ENCODE measurements around the gene CDC42SE2. TPM values are rescaled to one million over a fixed set of nuclear protein-coding genes. Genes with fewer than 3 reads are reported as not detected.
A peak's percentile ranks its signal among the peaks of the same experiment; 100 is the strongest.

CDC42SE2 gene, protein sequence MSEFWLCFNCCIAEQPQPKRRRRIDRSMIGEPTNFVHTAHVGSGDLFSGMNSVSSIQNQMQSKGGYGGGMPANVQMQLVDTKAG
- total RNA-seq (45.5 TPM), polyA plus RNA-seq (18.6 TPM)

DNA sequence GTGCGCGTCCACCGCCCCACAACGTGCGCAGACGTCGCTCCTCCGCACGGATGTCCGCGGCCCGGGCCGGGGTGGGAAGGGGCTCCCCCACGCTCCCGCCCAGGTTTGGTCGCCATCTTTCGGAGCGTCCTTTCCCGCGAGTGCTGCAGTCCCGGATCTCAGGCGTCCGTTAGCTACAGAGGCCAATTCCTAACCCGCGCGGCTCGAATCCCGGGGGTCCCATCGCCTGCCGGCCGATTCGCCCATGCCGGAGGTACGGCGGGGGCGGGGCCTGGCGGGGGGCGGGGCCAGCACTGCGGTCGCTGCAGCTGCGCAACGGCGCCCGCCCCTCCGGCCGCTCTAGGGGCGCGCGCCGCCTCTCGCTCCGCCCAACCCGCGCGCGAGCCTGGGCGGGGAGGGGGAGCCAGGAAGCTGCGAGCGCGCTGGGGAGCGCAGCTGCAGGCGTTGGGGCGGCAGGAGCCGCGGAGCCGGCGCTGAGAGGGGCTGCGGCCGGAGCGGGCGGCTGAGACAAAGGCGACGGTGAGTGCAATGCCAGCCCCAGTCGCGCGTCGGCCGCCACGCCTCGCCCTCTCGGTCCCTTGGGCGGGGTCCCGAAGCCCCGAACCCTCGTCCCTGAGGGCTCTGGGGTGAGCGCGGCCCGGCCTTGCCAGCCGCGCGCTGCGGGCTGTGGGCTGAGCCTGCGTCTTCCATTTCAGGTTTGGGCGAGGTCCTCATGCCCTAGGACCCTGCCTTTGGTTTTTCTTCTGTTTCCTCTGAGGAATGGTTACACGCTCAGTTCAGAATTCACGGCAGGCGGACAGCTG is at the start of gene CDC42SE2:
CDC42SE2 (plus strand) TSS at position 406 of the 803 bp plus-strand sequence. CDS start 95,441 bp downstream, outside the sequence.
- DNase-seq (ENCODE audit: extremely low spot score) = peak; percentile 58
- no peaks in the 10 kb centered on the region for H3K36me3 ChIP-seq (ENCODE audit: insufficient read depth)
- under 1% methylated on average over 86 of the region's 97 CpGs for WGBS
- H3K4me1 ChIP-seq (ENCODE audit: insufficient read depth) = no peaks in the 10 kb centered on the region
- peak within 1 kb of the TSS; percentile 82 for H3K4me3 ChIP-seq (ENCODE audit: low read depth, low read length)
- peak within 1 kb of the TSS; percentile 90 for H3K27ac ChIP-seq (ENCODE audit: low read depth)

DNA sequence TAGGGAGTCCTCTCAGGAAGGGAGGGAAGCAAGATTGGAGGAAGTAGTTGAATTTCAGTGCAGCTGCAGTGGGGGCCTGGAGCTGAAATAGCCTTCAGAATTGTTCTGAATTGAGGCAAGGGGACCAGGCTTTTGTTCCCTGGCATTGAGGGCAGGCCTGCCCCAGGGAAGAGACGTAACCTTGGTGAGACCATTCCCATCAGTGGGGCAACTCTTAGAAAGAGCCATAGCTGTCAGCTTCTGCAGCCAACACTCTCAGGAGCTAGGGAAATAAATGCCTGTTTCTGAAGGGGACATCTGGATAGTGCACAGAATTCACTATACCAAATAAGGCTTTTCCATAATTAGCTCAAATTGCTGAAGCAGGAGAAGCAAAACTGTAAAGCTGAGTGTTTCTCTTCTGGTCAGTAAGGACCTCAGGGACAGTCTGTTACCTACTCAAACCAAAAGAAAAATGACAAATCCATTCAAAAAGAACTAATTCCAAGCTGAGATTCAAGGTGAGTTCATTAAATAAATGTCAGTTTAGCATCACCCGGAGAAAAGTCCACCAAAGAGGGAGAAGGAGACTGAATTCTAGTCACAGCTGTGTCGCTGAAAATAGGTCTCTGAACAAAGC is 49.1 kb upstream of the CDC42SE2 start:
- DNase-seq (ENCODE audit: extremely low spot score) = no peak
- H3K36me3 ChIP-seq (ENCODE audit: insufficient read depth) = no peaks in the 10 kb centered on the region
- 56% methylated on average over 3 of the region's 3 CpGs for WGBS
- no peaks in the 10 kb centered on the region for H3K4me1 ChIP-seq (ENCODE audit: insufficient read depth)
- no peak overlapping the region for H3K27ac ChIP-seq (ENCODE audit: low read depth)
- H3K4me3 ChIP-seq (ENCODE audit: low read depth, low read length) = no peak overlapping the region

DNA sequence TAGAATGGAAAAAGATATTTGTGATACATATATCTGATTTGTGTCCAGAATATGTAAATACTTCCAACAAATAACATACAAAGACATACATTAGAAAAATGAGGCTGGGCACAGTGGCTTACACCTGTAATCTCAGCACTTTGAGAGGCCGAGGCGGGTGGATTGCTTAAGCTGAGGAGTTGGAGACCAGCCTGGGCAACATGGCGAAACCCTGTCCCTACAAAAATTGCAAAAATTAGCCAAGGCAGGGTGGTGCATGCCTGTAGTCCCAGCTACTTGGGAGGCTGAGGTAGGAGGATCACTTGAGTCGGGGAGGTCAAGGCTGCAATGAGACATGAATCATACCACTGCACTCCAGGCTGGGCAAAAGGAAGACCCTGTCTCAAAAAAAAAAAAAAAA is 46.1 kb upstream of the CDC42SE2 start:
- Histone ChIP-seq H3K27ac (ENCODE audit: low read depth) (no peak overlapping the region), H3K4me3 (ENCODE audit: low read depth, low read length) (no peak overlapping the region), H3K36me3 (ENCODE audit: insufficient read depth) (no peaks in the 10 kb centered on the region), H3K4me1 (ENCODE audit: insufficient read depth) (no peaks in the 10 kb centered on the region)
- DNase-seq (ENCODE audit: extremely low spot score) = no peak
- 97% methylated on average over 4 of the region's 4 CpGs for whole genome bisulfite sequencing

DNA sequence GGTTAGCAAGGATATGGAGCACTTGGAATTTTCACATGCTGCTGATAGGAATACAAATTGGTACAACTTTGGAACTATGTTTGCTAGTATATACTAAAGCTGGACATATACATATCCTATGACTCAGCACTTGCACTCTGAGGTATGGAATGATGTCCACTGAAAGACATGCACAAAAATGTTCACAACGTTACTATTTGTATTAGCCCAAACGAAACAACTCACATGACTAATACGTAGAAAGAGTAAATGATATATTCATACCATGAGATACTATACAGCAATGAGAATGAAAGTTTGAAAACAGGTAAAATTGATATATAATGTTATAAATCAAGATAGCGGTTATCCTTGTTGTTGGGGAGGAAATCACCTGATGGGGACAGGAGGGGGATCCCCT is 45.5 kb upstream of the CDC42SE2 start:
- Histone ChIP-seq H3K4me3 (ENCODE audit: low read depth, low read length) (no peak overlapping the region), H3K27ac (ENCODE audit: low read depth) (no peak overlapping the region), H3K36me3 (ENCODE audit: insufficient read depth) (no peaks in the 10 kb centered on the region), H3K4me1 (ENCODE audit: insufficient read depth) (no peaks in the 10 kb centered on the region)
- no peak for DNase-seq (ENCODE audit: extremely low spot score)
- WGBS = 72% methylated on average over 4 of the region's 4 CpGs

DNA sequence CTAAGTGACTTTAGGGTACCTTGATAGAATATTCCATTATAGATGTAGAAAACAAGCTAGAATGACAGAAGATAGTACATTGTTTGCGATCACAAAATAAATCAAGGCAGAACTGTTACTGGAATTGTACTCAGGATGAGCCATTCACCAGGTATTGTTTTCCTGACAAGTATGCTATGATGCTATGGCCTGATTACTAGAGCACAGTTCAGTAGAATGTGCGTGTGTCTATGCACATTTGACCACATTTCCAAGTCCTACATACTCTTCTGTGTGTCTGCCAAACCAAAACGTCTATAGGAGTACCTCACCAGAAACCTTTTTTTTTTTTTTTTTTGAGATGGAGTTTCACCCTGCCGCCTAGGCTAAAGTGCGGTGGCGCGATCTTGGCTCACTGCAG is 43.3 kb upstream of the CDC42SE2 start:
- DNase-seq (ENCODE audit: extremely low spot score) = no peak
- Histone ChIP-seq H3K27ac (ENCODE audit: low read depth) (no peak overlapping the region), H3K4me1 (ENCODE audit: insufficient read depth) (no peaks in the 10 kb centered on the region), H3K36me3 (ENCODE audit: insufficient read depth) (no peaks in the 10 kb centered on the region), H3K4me3 (ENCODE audit: low read depth, low read length) (no peak overlapping the region)
- WGBS = 93% methylated on average over 7 of the region's 7 CpGs

DNA sequence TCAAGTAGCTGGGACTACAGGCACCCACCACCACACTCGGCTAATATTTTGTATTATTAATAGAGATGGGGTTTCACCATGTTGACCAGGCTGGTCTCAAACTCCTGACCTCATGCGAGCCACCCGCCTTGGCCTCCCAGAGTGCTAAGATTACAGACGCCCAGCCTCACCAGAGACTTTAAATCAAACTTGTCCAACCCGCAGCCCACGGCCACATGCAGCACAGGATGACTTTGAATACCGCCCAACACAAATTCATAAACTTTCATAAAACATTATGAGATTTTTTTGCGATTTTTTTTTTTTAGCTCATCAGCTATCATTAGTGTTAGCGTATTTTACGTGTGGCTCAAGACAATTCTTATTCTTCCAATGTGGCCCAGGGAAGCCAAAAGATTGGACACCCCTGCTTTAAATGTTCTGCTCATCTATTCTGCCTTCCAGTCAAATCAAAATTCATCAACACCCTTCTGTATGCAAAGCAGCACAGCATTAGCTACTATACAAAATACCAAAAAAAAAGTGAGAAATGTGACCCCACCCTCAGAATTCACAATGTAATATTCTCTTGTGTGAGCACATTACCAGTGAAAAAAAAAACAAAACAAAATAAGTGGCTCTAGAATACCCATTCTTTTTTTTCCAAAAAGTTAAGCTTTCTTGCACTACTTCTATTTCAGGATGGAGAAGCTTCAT is 42.7 kb upstream of the CDC42SE2 start:
- no peak overlapping the region for H3K4me3 ChIP-seq (ENCODE audit: low read depth, low read length)
- no peaks in the 10 kb centered on the region for H3K36me3 ChIP-seq (ENCODE audit: insufficient read depth)
- no peaks in the 10 kb centered on the region for H3K4me1 ChIP-seq (ENCODE audit: insufficient read depth)
- no peak for DNase-seq (ENCODE audit: extremely low spot score)
- WGBS = 90% methylated on average over 10 of the region's 10 CpGs
- H3K27ac ChIP-seq (ENCODE audit: low read depth) = no peak overlapping the region

DNA sequence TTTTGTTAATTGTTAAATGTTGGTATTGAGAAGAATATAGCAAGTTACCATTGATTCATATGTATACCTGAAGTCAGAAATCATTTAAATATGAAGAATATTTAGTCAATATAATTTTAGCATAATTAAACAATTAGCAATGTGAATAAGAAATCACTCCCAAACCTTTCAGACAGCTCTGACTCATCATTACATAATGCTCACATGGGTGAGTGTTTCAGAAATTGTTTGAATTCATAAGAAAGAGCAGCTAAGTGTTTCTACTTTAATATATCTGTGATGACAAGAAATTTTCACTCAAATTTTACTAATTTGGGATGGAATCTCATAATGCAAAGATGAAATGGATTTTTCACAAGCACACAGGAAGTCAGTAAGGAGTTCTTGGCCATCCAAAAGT is 42.0 kb upstream of the CDC42SE2 start:
- Histone ChIP-seq H3K4me3 (ENCODE audit: low read depth, low read length) (no peak overlapping the region), H3K4me1 (ENCODE audit: insufficient read depth) (no peaks in the 10 kb centered on the region), H3K36me3 (ENCODE audit: insufficient read depth) (no peaks in the 10 kb centered on the region), H3K27ac (ENCODE audit: low read depth) (no peak overlapping the region)
- DNase-seq (ENCODE audit: extremely low spot score) = no peak

DNA sequence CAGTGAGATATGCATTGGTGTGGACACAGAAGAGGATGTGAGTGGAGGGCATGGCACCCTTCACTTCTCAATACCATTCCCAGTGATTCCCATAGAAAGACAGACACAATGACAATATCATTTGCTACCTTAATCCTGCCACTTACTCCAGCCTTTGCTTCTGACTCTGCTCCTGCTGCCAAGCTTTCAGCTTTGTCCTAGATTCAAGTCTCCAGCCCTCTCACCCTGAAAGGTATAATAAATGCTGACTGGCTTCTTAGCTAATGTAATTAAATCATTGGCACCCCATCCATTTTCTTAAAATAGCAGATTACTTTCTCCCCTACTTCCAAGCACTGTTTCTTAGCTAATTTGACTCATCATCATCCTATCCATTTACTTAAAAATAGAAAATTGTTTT is 41.1 kb upstream of the CDC42SE2 start:
- no peaks in the 10 kb centered on the region for H3K36me3 ChIP-seq (ENCODE audit: insufficient read depth)
- H3K4me1 ChIP-seq (ENCODE audit: insufficient read depth) = no peaks in the 10 kb centered on the region
- no peak overlapping the region for H3K27ac ChIP-seq (ENCODE audit: low read depth)
- no peak overlapping the region for H3K4me3 ChIP-seq (ENCODE audit: low read depth, low read length)
- DNase-seq (ENCODE audit: extremely low spot score) = no peak

DNA sequence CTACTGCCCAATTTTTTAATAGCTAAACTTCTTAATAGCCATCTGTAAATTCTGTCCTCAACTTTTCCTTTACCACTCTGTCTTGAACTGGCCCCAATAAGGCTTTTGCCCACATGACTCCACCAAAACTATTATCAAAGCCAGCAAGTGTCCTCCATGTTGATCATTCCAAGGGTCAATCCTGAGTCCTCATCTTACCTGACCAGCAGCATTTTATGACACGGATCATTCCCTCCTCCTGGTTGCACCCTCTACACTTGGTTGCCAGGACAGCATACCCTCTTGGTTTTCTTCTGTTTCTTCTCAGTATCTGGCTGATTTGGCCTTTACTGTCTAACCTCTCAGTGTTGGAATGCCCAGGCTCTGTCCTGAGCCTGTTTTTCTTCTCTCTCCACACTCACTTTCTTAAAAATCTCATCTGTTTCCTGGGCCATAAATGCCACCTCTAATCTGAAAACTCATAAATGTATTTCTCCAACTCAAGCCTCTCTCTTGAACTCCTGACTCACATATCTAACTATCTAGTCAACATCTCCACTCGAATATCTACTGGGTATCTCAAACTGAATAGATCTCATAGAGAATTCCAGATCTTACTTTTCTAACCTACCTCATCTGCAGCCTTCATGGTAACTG is 40.0 kb upstream of the CDC42SE2 start:
- DNase-seq (ENCODE audit: extremely low spot score) = no peak
- Histone ChIP-seq H3K4me1 (ENCODE audit: insufficient read depth) (no peaks in the 10 kb centered on the region), H3K27ac (ENCODE audit: low read depth) (no peak overlapping the region), H3K36me3 (ENCODE audit: insufficient read depth) (no peaks in the 10 kb centered on the region), H3K4me3 (ENCODE audit: low read depth, low read length) (no peak overlapping the region)
- WGBS = 51% methylated on average over 2 of the region's 2 CpGs

DNA sequence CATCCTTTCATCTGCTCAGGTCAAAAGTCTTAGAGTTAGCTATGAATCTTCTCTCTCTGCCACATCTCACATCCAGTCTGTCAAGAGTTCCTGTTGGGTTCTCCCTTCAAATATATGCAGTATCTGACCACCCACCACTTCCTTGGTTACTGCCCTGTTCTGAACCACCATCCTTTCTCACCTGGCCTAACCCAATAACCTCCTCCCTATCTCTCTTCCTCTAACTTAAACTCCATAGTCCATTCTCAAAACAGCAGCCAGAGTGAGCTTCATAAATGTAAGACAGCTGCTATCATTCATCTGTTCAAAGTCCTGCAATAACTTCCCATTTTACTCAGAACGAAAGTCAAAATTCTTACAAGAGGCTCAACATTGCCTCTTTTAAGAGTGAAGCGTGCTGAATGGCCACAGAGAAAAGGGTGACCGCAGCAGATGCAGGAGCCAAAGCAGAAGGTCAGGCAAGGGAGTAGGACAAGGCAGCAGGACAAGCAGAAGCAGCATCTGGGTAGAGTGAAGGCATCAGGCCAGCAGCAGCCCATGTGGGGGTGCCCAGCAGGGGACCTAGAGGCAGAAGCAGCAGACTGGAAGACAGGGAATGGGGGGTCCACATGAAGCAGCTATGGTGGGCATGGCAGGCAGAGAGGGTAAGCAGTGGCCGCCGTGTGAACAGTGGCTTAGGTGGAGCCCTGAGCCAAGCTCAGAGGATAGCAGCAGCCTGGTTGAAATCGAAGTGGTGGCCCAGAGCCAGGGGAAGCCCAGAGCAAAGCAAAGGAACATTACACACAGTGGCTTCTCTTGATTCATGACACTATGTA is 39.3 kb upstream of the CDC42SE2 start:
- no peak for DNase-seq (ENCODE audit: extremely low spot score)

DNA sequence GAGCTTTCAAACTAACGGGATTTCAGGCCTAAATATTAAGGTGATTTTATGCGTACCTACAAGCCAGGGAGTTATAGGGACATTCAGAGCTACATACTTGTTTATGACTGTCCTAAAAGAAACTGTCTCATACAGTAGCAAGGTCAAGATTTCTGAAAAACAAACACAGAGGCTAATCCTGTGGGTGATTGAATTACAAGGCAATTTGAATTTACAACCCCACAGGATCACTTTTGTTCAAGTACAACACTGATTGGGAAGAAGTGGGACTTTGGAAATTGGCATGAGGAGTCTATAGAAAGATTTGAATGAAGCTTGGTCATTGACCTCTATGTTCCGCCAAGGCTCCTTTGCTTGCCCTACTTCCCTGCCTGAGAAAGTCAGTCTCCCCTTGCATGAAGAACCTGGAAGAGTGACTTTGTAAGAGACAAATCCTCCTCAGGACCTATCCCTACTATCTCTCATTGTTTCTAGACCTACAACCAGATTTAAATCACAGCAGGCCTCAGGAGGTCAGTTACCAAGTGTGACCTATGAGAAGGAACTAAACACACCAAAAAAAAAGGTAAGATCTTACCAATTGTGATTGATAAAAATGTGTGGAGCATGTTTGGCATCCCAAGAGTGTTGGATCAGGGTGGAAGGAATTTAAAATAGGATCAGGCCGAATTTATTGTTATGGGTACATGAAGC is 38.4 kb upstream of the CDC42SE2 start:
- 80% methylated on average over 4 of the region's 4 CpGs for WGBS
- DNase-seq (ENCODE audit: extremely low spot score) = no peak
- Histone ChIP-seq H3K27ac (ENCODE audit: low read depth) (no peak overlapping the region), H3K36me3 (ENCODE audit: insufficient read depth) (no peaks in the 10 kb centered on the region), H3K4me1 (ENCODE audit: insufficient read depth) (no peaks in the 10 kb centered on the region), H3K4me3 (ENCODE audit: low read depth, low read length) (no peak overlapping the region)

More for the DNA sequence above, 39.3 kb upstream of the CDC42SE2 start:
- H3K4me3 ChIP-seq (ENCODE audit: low read depth, low read length) = no peak overlapping the region
- H3K27ac ChIP-seq (ENCODE audit: low read depth) = no peak overlapping the region
- 72% methylated on average over 6 of the region's 6 CpGs for WGBS
- H3K36me3 ChIP-seq (ENCODE audit: insufficient read depth) = no peaks in the 10 kb centered on the region
- H3K4me1 ChIP-seq (ENCODE audit: insufficient read depth) = no peaks in the 10 kb centered on the region

DNA sequence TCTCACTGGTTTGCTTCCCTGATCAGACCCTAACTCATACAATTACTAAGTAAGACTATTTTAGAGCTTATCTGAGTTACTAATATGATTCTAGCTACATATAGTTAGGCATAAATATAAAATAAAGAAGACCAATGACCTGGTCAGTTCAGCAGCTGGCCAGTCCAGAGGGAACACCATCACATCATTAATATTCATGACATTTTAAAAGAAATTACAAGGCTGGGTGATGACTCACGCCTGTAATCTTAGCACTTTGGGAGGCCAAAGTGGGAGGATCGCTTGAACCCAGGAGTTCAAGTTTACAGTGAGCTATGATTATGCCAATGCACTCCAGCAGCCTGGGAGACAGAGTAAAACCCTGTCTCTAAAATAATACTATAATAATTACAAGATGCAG is 37.0 kb upstream of the CDC42SE2 start:
- no peaks in the 10 kb centered on the region for H3K36me3 ChIP-seq (ENCODE audit: insufficient read depth)
- no peak overlapping the region for H3K4me3 ChIP-seq (ENCODE audit: low read depth, low read length)
- no peak for DNase-seq (ENCODE audit: extremely low spot score)
- no peaks in the 10 kb centered on the region for H3K4me1 ChIP-seq (ENCODE audit: insufficient read depth)
- H3K27ac ChIP-seq (ENCODE audit: low read depth) = no peak overlapping the region
- WGBS = 92% methylated on average over 2 of the region's 2 CpGs

All from urinary bladder (tissue), 4 donors.